ENCODE measurements around the gene NXT1. TPM values are rescaled to one million over a fixed set of nuclear protein-coding genes. Genes with fewer than 3 reads are reported as not detected.

Gene NXT1
- total RNA-seq, 1 donor from 2014 or later, result 12.6 TPM

DNA sequence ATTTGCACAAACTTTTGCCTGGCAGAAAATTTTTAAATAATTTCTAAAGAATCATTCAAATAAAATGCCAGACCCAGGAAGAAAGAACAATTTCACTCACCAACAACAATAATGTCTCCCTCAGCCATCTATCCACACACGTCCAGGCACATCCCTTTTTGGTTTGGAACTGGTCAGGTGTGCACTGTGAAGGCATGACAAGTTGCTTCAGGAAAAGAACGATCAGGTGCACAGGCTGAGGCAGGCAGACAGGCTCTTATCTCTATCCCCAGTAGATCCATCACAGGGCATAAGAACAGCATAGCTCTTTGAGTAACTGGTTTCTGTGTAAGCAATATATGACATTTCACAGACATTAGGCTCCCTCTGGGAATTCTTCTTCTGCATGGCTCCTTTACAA is 18.1 kb upstream of the NXT1 start:
- DNase-seq, result no peak
- H3K36me3 Mint-ChIP-seq (ENCODE audit: unreplicated experiment), result no peaks in the 10 kb centered on the region

DNA sequence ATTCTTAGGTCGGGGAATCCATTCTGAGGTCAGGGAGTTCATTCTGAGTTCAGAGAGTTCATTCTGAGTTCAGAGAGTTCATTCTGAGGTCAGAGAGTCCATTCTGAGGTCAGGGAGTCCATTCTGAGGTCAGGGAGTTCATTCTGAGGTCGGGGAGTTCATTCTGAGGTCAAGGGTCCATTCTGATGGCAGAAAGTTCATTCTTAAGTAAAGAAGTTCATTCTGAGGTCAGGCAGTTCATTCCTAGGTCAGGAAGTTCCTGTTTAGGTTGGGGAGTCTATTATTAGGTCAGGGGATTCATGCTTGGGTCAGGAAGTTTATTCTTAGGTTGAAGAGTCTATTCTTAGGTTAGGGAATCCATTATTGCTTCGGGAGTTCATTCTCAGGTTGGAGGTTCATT is 16.5 kb upstream of the NXT1 start:
- H3K27ac Mint-ChIP-seq (ENCODE audit: unreplicated experiment), result peak overlapping the region; percentile 15
- peaks cover 6% of the 10 kb centered on the region for H3K27me3 Mint-ChIP-seq (ENCODE audit: unreplicated experiment)
- peaks cover 1% of the 10 kb centered on the region for H3K9me3 Mint-ChIP-seq (ENCODE audit: unreplicated experiment)
- TF ChIP-seq CTCF (IDR thresholded peaks at IDR 0.05; ENCODE audit: partially characterized antibody, unreplicated experiment), result no peak
- no peak for DNase-seq
- H3K36me3 Mint-ChIP-seq (ENCODE audit: unreplicated experiment), result no peaks in the 10 kb centered on the region
- H3K4me3 Mint-ChIP-seq (ENCODE audit: unreplicated experiment), result no peak overlapping the region
- no peaks in the 10 kb centered on the region for H3K4me1 Mint-ChIP-seq (ENCODE audit: low read depth, unreplicated experiment)

More for the DNA sequence above, 18.1 kb upstream of the NXT1 start:
- peaks cover 8% of the 10 kb centered on the region for H3K27me3 Mint-ChIP-seq (ENCODE audit: unreplicated experiment)
- no peak overlapping the region for H3K4me3 Mint-ChIP-seq (ENCODE audit: unreplicated experiment)
- no peak overlapping the region for H3K27ac Mint-ChIP-seq (ENCODE audit: unreplicated experiment)
- no peaks in the 10 kb centered on the region for H3K4me1 Mint-ChIP-seq (ENCODE audit: low read depth, unreplicated experiment)
- TF ChIP-seq CTCF (IDR thresholded peaks at IDR 0.05; ENCODE audit: partially characterized antibody, unreplicated experiment), result no peak
- peaks cover 1% of the 10 kb centered on the region for H3K9me3 Mint-ChIP-seq (ENCODE audit: unreplicated experiment)

- no peak for TF ChIP-seq CTCF (IDR thresholded peaks at IDR 0.05; ENCODE audit: partially characterized antibody, unreplicated experiment)
- no peaks in the 10 kb centered on the region for H3K36me3 Mint-ChIP-seq (ENCODE audit: unreplicated experiment)
- DNase-seq, result no peak
- H3K27me3 Mint-ChIP-seq (ENCODE audit: unreplicated experiment), result peaks cover 6% of the 10 kb centered on the region
- H3K27ac Mint-ChIP-seq (ENCODE audit: unreplicated experiment), result no peak overlapping the region
- no peak overlapping the region for H3K4me3 Mint-ChIP-seq (ENCODE audit: unreplicated experiment)
- H3K9me3 Mint-ChIP-seq (ENCODE audit: unreplicated experiment), result peaks cover 1% of the 10 kb centered on the region
- no peaks in the 10 kb centered on the region for H3K4me1 Mint-ChIP-seq (ENCODE audit: low read depth, unreplicated experiment)
These were observed 15.1 kb upstream of the NXT1 start for GRCh38 chr20:23335521-23335920.

GRCh38 chr20:23336476-23336875 is 14.1 kb upstream of the NXT1 start:
- Mint-ChIP-seq H3K9me3 (ENCODE audit: unreplicated experiment) (peaks cover 1% of the 10 kb centered on the region), H3K27ac (ENCODE audit: unreplicated experiment) (no peak overlapping the region), H3K36me3 (ENCODE audit: unreplicated experiment) (no peaks in the 10 kb centered on the region), H3K4me3 (ENCODE audit: unreplicated experiment) (no peak overlapping the region), H3K27me3 (ENCODE audit: unreplicated experiment) (peaks cover 6% of the 10 kb centered on the region), H3K4me1 (ENCODE audit: low read depth, unreplicated experiment) (no peaks in the 10 kb centered on the region)
- DNase-seq, result no peak
- TF ChIP-seq CTCF (IDR thresholded peaks at IDR 0.05; ENCODE audit: partially characterized antibody, unreplicated experiment), result no peak

GRCh38 chr20:23337312-23337711 is 13.3 kb upstream of the NXT1 start:
- Mint-ChIP-seq H3K4me3 (ENCODE audit: unreplicated experiment) (no peak overlapping the region), H3K36me3 (ENCODE audit: unreplicated experiment) (no peaks in the 10 kb centered on the region), H3K9me3 (ENCODE audit: unreplicated experiment) (peaks cover 1% of the 10 kb centered on the region), H3K27me3 (ENCODE audit: unreplicated experiment) (peaks cover 6% of the 10 kb centered on the region), H3K27ac (ENCODE audit: unreplicated experiment) (no peak overlapping the region), H3K4me1 (ENCODE audit: low read depth, unreplicated experiment) (no peaks in the 10 kb centered on the region)
- DNase-seq, result no peak
- TF ChIP-seq CTCF (IDR thresholded peaks at IDR 0.05; ENCODE audit: partially characterized antibody, unreplicated experiment), result no peak
